ENCODE measurements around the gene CLDN16.

DNA sequence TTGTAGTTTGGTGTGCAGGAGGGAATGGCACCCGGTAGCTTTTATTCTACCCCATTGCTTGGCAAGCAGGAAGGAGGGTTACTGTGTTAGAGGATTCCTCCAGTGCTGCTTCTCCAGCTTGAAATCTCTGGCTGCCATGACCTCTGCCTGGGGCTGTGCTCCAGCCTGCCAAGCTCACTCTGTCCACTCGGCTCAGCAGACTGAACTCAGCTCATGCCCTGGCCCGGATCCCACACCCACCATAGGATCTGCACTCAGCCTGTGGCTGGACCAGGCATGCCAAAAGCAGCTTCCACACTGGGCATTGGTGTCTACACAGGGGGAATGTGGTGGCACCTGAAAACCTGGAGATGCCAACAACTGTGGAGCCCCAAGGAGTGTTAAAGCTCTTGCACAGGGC, 26.3 kb downstream of the CLDN16 start:
- no peak for TF ChIP-seq POLR2AphosphoS5 (IDR thresholded peaks at IDR 0.05; ENCODE audit: low read depth, low read length)
- no peak for TF ChIP-seq EZH2 (IDR thresholded peaks at IDR 0.05)
- TF ChIP-seq POLR2A (IDR thresholded peaks at IDR 0.05; ENCODE audit: borderline replicate concordance, extremely low read depth, insufficient read depth, insufficient read length), result no peak
- TF ChIP-seq, protein P1, sequence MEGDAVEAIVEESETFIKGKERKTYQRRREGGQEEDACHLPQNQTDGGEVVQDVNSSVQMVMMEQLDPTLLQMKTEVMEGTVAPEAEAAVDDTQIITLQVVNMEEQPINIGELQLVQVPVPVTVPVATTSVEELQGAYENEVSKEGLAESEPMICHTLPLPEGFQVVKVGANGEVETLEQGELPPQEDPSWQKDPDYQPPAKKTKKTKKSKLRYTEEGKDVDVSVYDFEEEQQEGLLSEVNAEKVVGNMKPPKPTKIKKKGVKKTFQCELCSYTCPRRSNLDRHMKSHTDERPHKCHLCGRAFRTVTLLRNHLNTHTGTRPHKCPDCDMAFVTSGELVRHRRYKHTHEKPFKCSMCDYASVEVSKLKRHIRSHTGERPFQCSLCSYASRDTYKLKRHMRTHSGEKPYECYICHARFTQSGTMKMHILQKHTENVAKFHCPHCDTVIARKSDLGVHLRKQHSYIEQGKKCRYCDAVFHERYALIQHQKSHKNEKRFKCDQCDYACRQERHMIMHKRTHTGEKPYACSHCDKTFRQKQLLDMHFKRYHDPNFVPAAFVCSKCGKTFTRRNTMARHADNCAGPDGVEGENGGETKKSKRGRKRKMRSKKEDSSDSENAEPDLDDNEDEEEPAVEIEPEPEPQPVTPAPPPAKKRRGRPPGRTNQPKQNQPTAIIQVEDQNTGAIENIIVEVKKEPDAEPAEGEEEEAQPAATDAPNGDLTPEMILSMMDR (IDR thresholded peaks at IDR 0.05 in 2 of 3, conservative IDR thresholded peaks at IDR 0.05 in 1 of 3; ENCODE audit: borderline replicate concordance in 1 of 3, insufficient read depth in 1 of 3, low read depth in 2 of 3, low read length in 2 of 3), result no peak
- no peak for TF ChIP-seq SP1 (IDR thresholded peaks at IDR 0.05; ENCODE audit: low read depth)
- TF ChIP-seq MAX (IDR thresholded peaks at IDR 0.05), result no peak
- TF ChIP-seq ELF1 (IDR thresholded peaks at IDR 0.05; ENCODE audit: borderline replicate concordance, low read depth), result no peak
- TF ChIP-seq SRF (IDR thresholded peaks at IDR 0.05; ENCODE audit: low read depth), result no peak

Data from HCT116 (cell line).